Measurements from ENCODE around the gene DKC1.

- TF ChIP-seq, protein P1, sequence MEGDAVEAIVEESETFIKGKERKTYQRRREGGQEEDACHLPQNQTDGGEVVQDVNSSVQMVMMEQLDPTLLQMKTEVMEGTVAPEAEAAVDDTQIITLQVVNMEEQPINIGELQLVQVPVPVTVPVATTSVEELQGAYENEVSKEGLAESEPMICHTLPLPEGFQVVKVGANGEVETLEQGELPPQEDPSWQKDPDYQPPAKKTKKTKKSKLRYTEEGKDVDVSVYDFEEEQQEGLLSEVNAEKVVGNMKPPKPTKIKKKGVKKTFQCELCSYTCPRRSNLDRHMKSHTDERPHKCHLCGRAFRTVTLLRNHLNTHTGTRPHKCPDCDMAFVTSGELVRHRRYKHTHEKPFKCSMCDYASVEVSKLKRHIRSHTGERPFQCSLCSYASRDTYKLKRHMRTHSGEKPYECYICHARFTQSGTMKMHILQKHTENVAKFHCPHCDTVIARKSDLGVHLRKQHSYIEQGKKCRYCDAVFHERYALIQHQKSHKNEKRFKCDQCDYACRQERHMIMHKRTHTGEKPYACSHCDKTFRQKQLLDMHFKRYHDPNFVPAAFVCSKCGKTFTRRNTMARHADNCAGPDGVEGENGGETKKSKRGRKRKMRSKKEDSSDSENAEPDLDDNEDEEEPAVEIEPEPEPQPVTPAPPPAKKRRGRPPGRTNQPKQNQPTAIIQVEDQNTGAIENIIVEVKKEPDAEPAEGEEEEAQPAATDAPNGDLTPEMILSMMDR (conservative IDR thresholded peaks at IDR 0.05 in 1 of 2, IDR thresholded peaks at IDR 0.05 in 1 of 2; ENCODE audit: extremely low read depth in 1 of 2, insufficient read depth in 1 of 2, low read depth in 1 of 2, low read length in 2 of 2) = no peak
- TF ChIP-seq EZH2 (IDR thresholded peaks at IDR 0.05; ENCODE audit: borderline replicate concordance, low read length) = no peak
Observed at GRCh38 chrX:154730253-154730891, 32.3 kb upstream of the DKC1 start.

All from mammary epithelial cell (primary cell).